ENCODE measurements around the gene TAS1R2.

DNA sequence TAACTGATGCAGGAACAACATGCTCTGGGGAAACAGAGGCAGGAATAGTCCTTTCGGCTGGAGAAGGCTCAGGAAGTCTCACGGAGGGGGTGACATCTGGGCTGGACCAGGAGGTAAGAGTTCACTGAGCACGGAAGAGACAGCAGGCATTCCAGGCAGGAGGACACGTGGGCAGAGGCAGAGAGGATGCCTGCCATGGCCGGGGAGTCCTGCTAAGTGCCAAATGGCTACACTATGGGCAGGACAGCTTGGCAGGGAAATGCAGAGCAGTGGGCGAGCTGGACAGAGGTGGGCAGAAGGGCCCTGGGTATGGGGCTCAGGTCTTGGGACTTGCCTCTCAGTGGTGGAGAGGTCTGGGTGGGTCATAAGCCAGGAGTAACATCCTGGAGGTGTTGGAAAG lies 25.3 kb upstream of the TAS1R2 start:
- TF ChIP-seq CTCF (IDR thresholded peaks at IDR 0.05) (no peak), POLR2A (IDR thresholded peaks at IDR 0.05) (no peak)
